GM10847 (cell line): Measurements from ENCODE around the gene MROH2A.

Experiments used
- POLR2A ChIP-seq: IDR thresholded peaks from 2 replicates; pipeline ENCODE4 v1.6.1; 2011; ENCODE audit not compliant: insufficient read length; ENCODE audit errors: extremely low read depth

Gene MROH2A

GRCh38 chr2:233778030-233778429 is at the start of gene MROH2A:
MROH2A (plus strand) TSS chr2:233778330; CDS start chr2:233779359, 1,029 bp downstream.
- TF ChIP-seq POLR2A = no peak

GRCh38 chr2:233728723-233729301 is 49.3 kb upstream of the MROH2A start, which contains the start of gene UGT1A3:
UGT1A3 (plus strand) TSS chr2:233729042; CDS start chr2:233729127, 85 bp downstream.
- TF ChIP-seq POLR2A = no peak

GRCh38 chr2:233740870-233741269 is 37.3 kb upstream of the MROH2A start:
- no peak for TF ChIP-seq POLR2A

- TF ChIP-seq POLR2A = no peak
Observed at GRCh38 chr2:233743464-233744259, 34.5 kb upstream of the MROH2A start.

GRCh38 chr2:233745073-233745755 is 32.9 kb upstream of the MROH2A start:
- no peak for TF ChIP-seq POLR2A

GRCh38 chr2:233746475-233747282 is 31.5 kb upstream of the MROH2A start:
- no peak for TF ChIP-seq POLR2A

GRCh38 chr2:233747283-233747544 is 30.9 kb upstream of the MROH2A start:
- TF ChIP-seq POLR2A = no peak

GRCh38 chr2:233754872-233755611 is 23.1 kb upstream of the MROH2A start:
- no peak for TF ChIP-seq POLR2A

GRCh38 chr2:233756429-233757081 is 21.6 kb upstream of the MROH2A start:
- TF ChIP-seq POLR2A = no peak

- no peak for TF ChIP-seq POLR2A
Observed at GRCh38 chr2:233758141-233758540, 20.0 kb upstream of the MROH2A start.

- no peak for TF ChIP-seq POLR2A
Observed at GRCh38 chr2:233758849-233759248, 19.3 kb upstream of the MROH2A start.

- no peak for TF ChIP-seq POLR2A
Observed at GRCh38 chr2:233760043-233760442, 18.1 kb upstream of the MROH2A start, which contains the start of gene UGT1A1. UGT1A1 (plus strand) TSS chr2:233760270; CDS start chr2:233760288, 18 bp downstream.

GRCh38 chr2:233761040-233761769 is 16.9 kb upstream of the MROH2A start:
- TF ChIP-seq POLR2A = no peak

GRCh38 chr2:233764264-233764663 is 13.9 kb upstream of the MROH2A start:
- TF ChIP-seq POLR2A = no peak

- TF ChIP-seq POLR2A = no peak
Observed at GRCh38 chr2:233764761-233765160, 13.4 kb upstream of the MROH2A start.
